HL-60/S4 treated with retinoic acid at 250 ng/mL for 4 days and 3 days (cell line): ENCODE data around the gene PPP1CA.

Source experiments
- in situ Hi-C: fragments of 300-500 bp; cut with MboI; formaldehyde crosslinking; loops from 2 replicates; pipeline ENCODE4 v1.7.0; 2022; ENCODE audit warnings: low sequenced_read_pairs

Gene PPP1CA

GRCh38 chr11:67354075-67355022 is 47.3 kb downstream of the PPP1CA start:
- in situ Hi-C loops: no loop called here

- in situ Hi-C loops: no loop called here
Measured at GRCh38 chr11:67353317-67354074, 48.2 kb downstream of the PPP1CA start, which contains the start of gene POLD4. Gene POLD4 (minus strand): TSS chr11:67353546. CDS start chr11:67353399, 147 bp downstream.

DNA sequence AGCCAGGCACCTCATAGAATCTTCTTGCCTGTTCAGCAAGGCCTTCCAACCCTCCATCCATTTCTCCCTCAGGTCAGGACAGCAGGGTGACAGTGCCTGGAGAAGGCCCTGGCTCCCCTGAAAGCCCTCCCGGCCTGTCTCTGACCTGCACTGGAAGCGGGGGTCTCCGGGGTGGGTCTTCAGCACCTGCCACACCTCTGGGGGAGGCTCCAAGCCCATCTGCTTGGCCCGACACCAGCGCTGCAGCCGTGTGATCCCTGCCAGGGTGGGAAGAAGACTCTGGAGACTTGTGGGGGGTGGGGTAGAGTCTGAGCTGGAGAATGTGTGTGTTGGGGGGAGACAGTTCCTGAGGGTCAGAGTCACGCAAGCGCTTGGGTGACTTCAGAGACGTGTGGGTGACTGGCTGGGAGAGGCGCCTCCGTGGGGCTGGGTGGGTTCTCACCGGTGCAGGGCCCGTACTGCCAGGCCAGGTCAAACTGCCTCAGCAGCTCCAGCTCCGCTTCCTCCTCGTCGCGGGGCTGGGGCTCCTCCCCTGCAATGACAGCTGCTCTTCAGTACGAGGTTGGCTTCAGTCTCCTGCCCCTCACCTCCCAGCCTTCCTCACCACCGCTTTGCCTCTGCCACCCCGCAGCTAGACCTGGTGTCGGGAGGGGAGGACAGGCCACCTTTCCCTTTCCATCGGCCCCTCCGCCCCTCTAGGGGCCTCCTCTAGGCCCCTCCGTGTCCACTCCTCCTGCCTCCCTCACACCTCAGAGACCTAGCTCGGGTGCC is 48.9 kb downstream of the PPP1CA start:
- in situ Hi-C loops: no loop called here

GRCh38 chr11:67351275-67352005 is 50.2 kb downstream of the PPP1CA start:
- in situ Hi-C loops: no loop called here

- in situ Hi-C loops: no loop called here
Measured at GRCh38 chr11:67349928-67350465, 51.7 kb downstream of the PPP1CA start.

GRCh38 chr11:67349457-67349856 is 52.2 kb downstream of the PPP1CA start:
- in situ Hi-C loops: no loop called here

GRCh38 chr11:67349036-67349435 is 52.6 kb downstream of the PPP1CA start:
- in situ Hi-C loops: no loop called here
